HG02938 (cell line): ENCODE results near the gene SCOC.

Experiments used
- ATAC-seq: cut with Tn5 transposase; IDR thresholded peaks from one replicate; pipeline ENCODE4 v1.9.1; 2021; ENCODE audit warnings: mild to moderate bottlenecking, moderate library complexity; ENCODE audit not compliant: unreplicated experiment

Gene SCOC

GRCh38 chr4:140373328-140374129 is at the start of gene SCOC:
SCOC (plus strand) TSS chr4:140373646; CDS start chr4:140379171, 5,525 bp downstream.
- ATAC-seq = peak; percentile 95

GRCh38 chr4:140326395-140326993 is 47.0 kb upstream of the SCOC start:
- no peak for ATAC-seq

DNA sequence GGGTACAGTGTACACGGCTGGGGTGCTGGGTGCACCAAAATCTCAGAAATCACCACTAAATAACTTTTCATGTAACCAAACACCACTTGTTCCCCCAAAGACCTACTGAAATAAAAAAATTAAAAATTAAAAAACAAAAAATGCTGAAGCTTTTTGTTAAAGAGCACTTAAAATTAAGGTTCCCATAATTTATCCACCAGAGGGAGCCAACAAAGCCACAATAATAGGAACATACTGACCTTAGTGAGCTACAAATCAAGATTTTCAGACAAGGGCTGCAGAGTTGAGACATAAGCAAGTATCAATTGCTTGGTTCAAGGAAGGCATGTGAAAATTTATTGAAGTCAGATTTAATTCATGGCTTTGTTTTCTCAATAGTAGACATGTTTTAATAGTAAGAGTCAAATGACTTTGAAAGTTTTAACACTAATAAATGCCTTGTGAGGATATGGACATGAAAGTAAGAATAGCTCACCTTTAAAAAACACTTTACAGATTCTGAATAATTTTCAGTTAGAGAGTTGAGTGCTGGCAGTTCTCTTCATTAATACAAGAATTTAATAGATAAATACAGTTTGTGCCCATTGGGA is 43.0 kb upstream of the SCOC start:
- ATAC-seq = no peak

GRCh38 chr4:140331245-140331644 is 42.2 kb upstream of the SCOC start:
- ATAC-seq = no peak

GRCh38 chr4:140331876-140332275 is 41.6 kb upstream of the SCOC start:
- ATAC-seq = no peak

GRCh38 chr4:140332734-140333133 is 40.7 kb upstream of the SCOC start:
- no peak for ATAC-seq

- ATAC-seq = no peak
Observed at GRCh38 chr4:140333523-140333922, 39.9 kb upstream of the SCOC start.

DNA sequence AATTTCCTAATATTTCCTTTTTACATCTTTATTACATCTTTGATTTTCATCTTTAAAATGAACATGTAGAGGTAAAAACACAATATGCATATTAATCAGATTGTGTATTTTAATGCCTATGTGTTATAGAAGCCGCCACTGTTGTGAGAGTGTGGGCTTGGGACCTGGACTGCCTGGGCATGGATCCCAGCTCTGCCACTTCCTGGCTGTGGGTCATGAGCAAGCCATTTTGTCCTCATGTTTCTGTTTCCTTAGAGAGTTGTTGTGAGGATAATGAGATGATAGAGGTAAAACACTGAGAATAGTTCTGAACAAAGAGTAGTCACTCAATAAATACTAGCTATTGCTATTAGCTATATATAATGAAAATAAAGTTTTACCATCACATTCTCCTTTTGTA is 38.4 kb upstream of the SCOC start:
- ATAC-seq = no peak

- ATAC-seq = no peak
Observed at GRCh38 chr4:140336730-140337129, 36.7 kb upstream of the SCOC start.

GRCh38 chr4:140342620-140343019 is 30.8 kb upstream of the SCOC start:
- no peak for ATAC-seq

GRCh38 chr4:140343303-140343702 is 30.1 kb upstream of the SCOC start:
- peak; percentile 85 for ATAC-seq

DNA sequence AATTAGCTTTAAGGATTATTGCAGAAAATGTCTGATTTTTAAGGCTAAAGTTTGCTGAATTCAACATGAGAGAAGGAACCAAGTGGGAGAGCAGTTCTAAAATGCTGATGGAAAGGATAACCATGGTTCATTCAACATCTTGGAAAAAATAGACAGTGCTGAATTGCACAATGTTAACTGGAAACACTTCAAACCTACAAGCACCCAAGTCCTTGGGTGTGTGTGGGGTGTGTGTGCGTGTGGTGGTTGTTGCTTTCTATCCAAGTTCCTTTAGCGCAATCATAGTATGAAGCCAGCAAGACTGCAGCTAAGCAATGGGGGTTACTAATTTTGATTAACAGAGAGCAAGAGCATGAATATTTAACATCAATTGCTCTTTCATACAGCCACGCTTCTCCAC is 29.3 kb upstream of the SCOC start:
- ATAC-seq = no peak

GRCh38 chr4:140344621-140345020 is 28.8 kb upstream of the SCOC start:
- no peak for ATAC-seq

- no peak for ATAC-seq
Observed at GRCh38 chr4:140346136-140346535, 27.3 kb upstream of the SCOC start.

DNA sequence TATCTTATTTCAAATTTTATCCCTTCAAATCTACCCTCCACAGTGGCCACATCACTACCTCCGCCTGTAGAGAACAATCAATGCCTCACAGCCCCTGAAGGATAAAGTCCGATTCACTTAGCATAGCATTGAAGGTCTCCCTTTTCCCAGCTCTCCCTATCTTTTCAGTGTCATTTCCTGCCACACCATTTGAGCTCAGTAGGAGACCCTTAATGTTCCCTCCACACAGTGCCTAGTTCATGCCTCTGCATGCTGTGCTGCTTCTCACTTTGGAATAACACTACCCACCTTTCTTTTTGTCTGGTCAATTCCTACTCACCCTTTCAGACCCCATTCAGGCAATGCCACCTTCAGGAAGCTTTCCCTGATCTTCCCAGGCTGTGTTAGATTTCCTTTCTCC is 23.6 kb upstream of the SCOC start:
- no peak for ATAC-seq

GRCh38 chr4:140351093-140352075 is 22.1 kb upstream of the SCOC start:
- ATAC-seq = no peak

- no peak for ATAC-seq
Observed at GRCh38 chr4:140353786-140354185, 19.7 kb upstream of the SCOC start.

- no peak for ATAC-seq
Observed at GRCh38 chr4:140355288-140355687, 18.2 kb upstream of the SCOC start.

DNA sequence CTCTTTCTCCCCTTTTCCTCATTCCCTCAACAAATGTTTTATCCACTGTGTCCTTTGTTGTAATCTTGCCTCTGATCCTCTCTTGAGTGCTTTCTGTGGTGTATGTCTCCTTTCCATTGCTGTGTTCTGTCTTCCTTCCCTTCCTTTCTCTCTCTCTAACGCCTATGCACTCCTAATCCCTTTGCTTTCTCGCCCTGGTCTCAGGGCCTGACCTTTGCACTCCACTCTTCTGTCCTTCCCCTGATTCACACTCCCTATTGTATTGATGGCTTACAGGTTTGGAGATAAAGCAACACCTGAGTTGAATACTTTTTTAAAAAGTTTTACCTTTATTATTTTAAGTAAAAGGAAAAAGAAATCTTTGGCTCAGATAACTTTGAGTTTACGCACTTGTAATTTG is 15.6 kb upstream of the SCOC start:
- no peak for ATAC-seq

GRCh38 chr4:140358281-140358680 is 15.2 kb upstream of the SCOC start:
- ATAC-seq = no peak
